HEK293 (cell line): ENCODE data around the gene RETN.

Source experiments
- CTCF ChIA-PET: fragments of 350-600 bp; formaldehyde crosslinking; extraction: SDS; loops from one replicate; lab custom pipeline; 2021; ENCODE audit warnings: antibody characterized with exemption; lab: Yijun Ruan, JAX
- POLR2A ChIA-PET: fragments of 300-600 bp; formaldehyde crosslinking; extraction: SDS; loops from one replicate; lab custom pipeline; 2020; ENCODE audit warnings: antibody characterized with exemption, inconsistent platforms; lab: Yijun Ruan, JAX
- H3K27ac ChIP-seq: fragments of 200-500 bp; sonication (Bioruptor generic); 2 replicates; pipeline ENCODE4 v1.5.1; 2014; ENCODE audit warnings: low read depth, low read length, control low read depth, inconsistent platforms; ENCODE audit errors: extremely low read depth
- H3K36me3 ChIP-seq, 2 experiments: fragments of 200-500 bp in 1 of 2; sonication (Bioruptor generic) in 1 of 2; 1 replicate in 1 of 2; 2 replicates in 1 of 2; pipeline ENCODE4 v1.5.1; 2014 to 2017; ENCODE audit warnings: inconsistent platforms in 2 of 2, low read length in 2 of 2; ENCODE audit not compliant: control insufficient read depth in 2 of 2, insufficient read depth in 1 of 2
- H3K4me1 ChIP-seq: fragments of 200-500 bp; sonication (Bioruptor generic); 2 replicates; pipeline ENCODE4 v1.5.1; 2014; ENCODE audit warnings: mild to moderate bottlenecking, low read length, inconsistent platforms; ENCODE audit not compliant: control insufficient read depth, insufficient read depth
- H3K4me3 ChIP-seq: 2 replicates; pipeline ENCODE4 v1.5.1; 2011; ENCODE audit warnings: low read depth, mild to moderate bottlenecking, control low read depth, low read length, moderate library complexity
- H3K9me3 ChIP-seq: fragments of 200-500 bp; sonication (Bioruptor generic); 2 replicates; pipeline ENCODE4 v1.5.1; 2014; ENCODE audit warnings: low read depth, low read length, inconsistent platforms; ENCODE audit not compliant: control insufficient read depth, insufficient read depth
- HOXA7 ChIP-seq: sonication (generic); formaldehyde crosslinking; IDR thresholded peaks from 2 replicates; pipeline ENCODE4 v1.8.1; 2022; ENCODE audit warnings: missing genetic modification reagents, borderline replicate concordance
- MZF1 ChIP-seq: fragments of 450-650 bp; formaldehyde crosslinking; IDR thresholded peaks from 2 replicates; pipeline ENCODE4 v1.5.1; 2017; ENCODE audit warnings: missing biosample characterization, missing genetic modification characterization, borderline replicate concordance
- PRDM1 ChIP-seq: fragments of 450-650 bp; formaldehyde crosslinking; IDR thresholded peaks from 2 replicates; pipeline ENCODE4; 2016; ENCODE audit warnings: missing biosample characterization, missing genetic modification characterization
- PRDM10 ChIP-seq: fragments of 450-650 bp; formaldehyde crosslinking; IDR thresholded peaks from 2 replicates; pipeline ENCODE4 v1.5.1; 2016; ENCODE audit warnings: missing biosample characterization, missing genetic modification characterization
- SCRT1 ChIP-seq: fragments of 450-650 bp; formaldehyde crosslinking; IDR thresholded peaks from 2 replicates; pipeline ENCODE4 v1.5.1; 2016; ENCODE audit warnings: missing biosample characterization, missing genetic modification characterization, borderline replicate concordance
- TCF7L2 ChIP-seq: IDR thresholded peaks from 2 replicates; pipeline ENCODE4 v1.6.1; 2011; ENCODE audit warnings: low read depth, mild to moderate bottlenecking, inconsistent platforms, low read length, moderate library complexity, borderline replicate concordance
- TSHZ1 ChIP-seq: fragments of 450-650 bp; formaldehyde crosslinking; IDR thresholded peaks from 2 replicates; pipeline ENCODE4 v1.5.1; 2016; ENCODE audit warnings: missing biosample characterization, missing genetic modification characterization, borderline replicate concordance
- ZNF426 ChIP-seq: fragments of 450-650 bp; formaldehyde crosslinking; IDR thresholded peaks from 2 replicates; pipeline ENCODE4 v1.5.1; 2017; ENCODE audit warnings: missing biosample characterization, missing genetic modification characterization, mild to moderate bottlenecking, inconsistent platforms, moderate library complexity
- ZNF433 ChIP-seq: fragments of 450-650 bp; formaldehyde crosslinking; IDR thresholded peaks from 2 replicates; pipeline ENCODE4 v1.5.1; 2016; ENCODE audit warnings: missing biosample characterization, missing genetic modification characterization, low read depth
- ZNF449 ChIP-seq: fragments of 450-650 bp; formaldehyde crosslinking; IDR thresholded peaks from 2 replicates; pipeline ENCODE4 v1.5.1; 2017; ENCODE audit warnings: missing biosample characterization, mild to moderate bottlenecking, missing genetic modification characterization, moderate library complexity
- ZNF510 ChIP-seq: fragments of 450-650 bp; formaldehyde crosslinking; IDR thresholded peaks from 2 replicates; pipeline ENCODE4 v1.5.1; 2018; ENCODE audit warnings: mild to moderate bottlenecking, missing genetic modification characterization, missing biosample characterization; ENCODE audit not compliant: insufficient replicate concordance
- ZNF521 ChIP-seq: fragments of 450-650 bp; formaldehyde crosslinking; IDR thresholded peaks from 2 replicates; pipeline ENCODE4 v1.5.1; 2017; ENCODE audit warnings: missing biosample characterization, mild to moderate bottlenecking, missing genetic modification characterization
- ZNF610 ChIP-seq: fragments of 450-650 bp; formaldehyde crosslinking; IDR thresholded peaks from 2 replicates; pipeline ENCODE4 v1.5.1; 2016; ENCODE audit warnings: missing biosample characterization, missing genetic modification characterization, borderline replicate concordance
- ZNF670 ChIP-seq: fragments of 450-650 bp; formaldehyde crosslinking; IDR thresholded peaks from 2 replicates; pipeline ENCODE4 v1.5.1; 2016; ENCODE audit warnings: missing biosample characterization, missing genetic modification characterization, low read depth

The RETN gene

DNA sequence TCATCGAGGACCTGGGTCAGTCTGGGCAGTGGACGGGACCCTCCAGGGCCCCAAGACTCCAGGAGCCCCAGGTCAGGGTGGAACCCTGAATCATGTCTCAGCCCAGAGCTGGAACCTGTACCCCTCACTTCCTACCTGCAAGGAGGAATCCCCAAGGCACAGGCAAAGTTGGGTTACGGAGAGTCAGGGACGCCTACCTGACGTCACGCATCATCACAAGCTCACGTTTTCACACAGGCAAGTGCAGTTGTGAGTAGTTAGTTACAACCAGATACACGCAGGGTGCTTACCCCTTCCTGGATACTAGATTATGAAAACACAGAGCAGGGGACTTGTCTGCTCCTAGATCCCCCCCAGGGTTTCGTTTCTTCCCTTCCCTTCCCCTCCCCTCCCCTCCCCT lies 1.9 kb downstream of the RETN start (continued):
- TF ChIP-seq ZNF670 (no peak), PRDM10 (no peak), PRDM1 (no peak), ZNF449 (tag by site-specific recombination) (no peak), TSHZ1 (tag by site-specific recombination) (no peak), SCRT1 (no peak), HOXA7 (no peak), MZF1 (tag by site-specific recombination) (no peak), ZNF521 (tag by site-specific recombination) (no peak), ZNF510 (tag by site-specific recombination) (no peak)

DNA sequence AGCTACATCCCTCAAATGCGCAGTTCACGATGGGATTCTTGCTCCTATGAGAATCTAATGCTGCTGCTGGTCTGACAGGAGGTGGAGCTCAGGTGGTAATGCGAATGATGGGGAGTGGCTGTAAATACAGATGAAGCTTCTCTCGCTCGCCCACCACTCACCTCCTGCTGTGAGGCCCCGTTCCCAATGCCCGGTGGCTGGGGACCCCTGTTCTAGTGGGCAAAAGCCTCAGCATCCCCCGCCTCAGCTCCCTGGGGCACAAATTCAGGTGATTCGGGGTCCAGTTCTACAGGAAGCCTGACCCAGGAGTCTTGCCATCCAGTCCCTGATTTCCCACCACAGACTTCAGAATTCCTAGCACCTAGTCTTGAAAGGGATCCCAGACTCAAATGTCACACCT lies 3.7 kb downstream of the RETN start:
- Histone ChIP-seq H3K4me1 (no peaks in the 10 kb centered on the region), H3K36me3 (no peaks in the 10 kb centered on the region), H3K9me3 (no peaks in the 10 kb centered on the region)
- ChIA-PET POLR2A (interaction anchor here (1.2 kb wide), 1 partner anchor 8 kb away, joined by 3 read pairs; the partner anchor contains the start of gene TRAPPC5), CTCF (interaction anchor here (1.0 kb wide), 1 partner anchor 809 kb away, joined by 3 read pairs; no protein-coding TSS in a partner anchor)
- TF ChIP-seq ZNF433 (tag by site-specific recombination) (no peak), ZNF610 (tag by site-specific recombination) (peak; percentile 84; the same call in 1 of the 2 replicates), ZNF426 (tag by site-specific recombination) (no peak), TCF7L2 (no peak)
- TF ChIP-seq, all 188 proteins: peak for 1
- Histone ChIP-seq H3K4me3 (no peak overlapping the region), H3K27ac (no peak overlapping the region)
